ENCODE measurements around the gene PLK2.

PLK2 gene

DNA sequence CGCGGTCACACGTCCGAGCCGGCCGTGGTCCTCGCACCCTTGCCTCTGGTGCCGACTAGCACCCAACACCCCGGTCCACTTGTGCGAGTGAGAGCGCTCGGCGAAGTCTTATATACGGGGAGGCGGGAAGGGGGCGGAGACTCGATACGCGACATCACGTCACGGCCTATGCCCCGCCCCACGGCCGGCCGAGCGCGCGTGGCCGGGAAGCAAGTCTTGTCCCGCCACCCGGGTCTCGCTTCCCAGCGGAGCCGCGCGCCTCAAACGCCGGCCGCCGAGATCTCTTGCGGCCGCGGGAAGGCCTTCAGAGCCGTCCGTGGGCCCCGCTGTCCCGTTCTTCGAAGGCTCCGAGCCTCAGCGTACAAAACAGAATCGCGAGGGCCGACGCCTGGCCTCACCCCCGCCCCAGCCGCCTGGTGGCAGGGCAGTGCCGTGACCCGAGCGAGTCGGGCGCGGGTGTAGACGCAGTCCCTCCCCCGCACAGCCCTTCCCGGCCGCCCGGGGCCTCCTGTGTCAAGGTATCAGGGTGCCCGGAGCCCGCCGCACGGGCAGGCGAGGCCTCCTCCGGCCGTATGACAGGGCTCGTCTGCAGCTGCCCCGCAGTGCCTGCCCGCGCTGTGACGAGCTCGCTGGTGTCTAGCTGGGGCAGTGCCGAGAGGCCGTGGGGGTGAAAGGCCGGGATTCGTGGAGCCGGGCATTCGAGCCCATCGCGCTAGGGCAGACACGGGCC, at the start of gene PLK2:
TSS of gene PLK2 (minus strand) at position 85 of the 730 bp plus-strand sequence. CDS start 127 bp downstream, outside the sequence.
- H3K27ac ChIP-seq: peak within 1 kb of the TSS; percentile 85
- TF ChIP-seq, protein P1, sequence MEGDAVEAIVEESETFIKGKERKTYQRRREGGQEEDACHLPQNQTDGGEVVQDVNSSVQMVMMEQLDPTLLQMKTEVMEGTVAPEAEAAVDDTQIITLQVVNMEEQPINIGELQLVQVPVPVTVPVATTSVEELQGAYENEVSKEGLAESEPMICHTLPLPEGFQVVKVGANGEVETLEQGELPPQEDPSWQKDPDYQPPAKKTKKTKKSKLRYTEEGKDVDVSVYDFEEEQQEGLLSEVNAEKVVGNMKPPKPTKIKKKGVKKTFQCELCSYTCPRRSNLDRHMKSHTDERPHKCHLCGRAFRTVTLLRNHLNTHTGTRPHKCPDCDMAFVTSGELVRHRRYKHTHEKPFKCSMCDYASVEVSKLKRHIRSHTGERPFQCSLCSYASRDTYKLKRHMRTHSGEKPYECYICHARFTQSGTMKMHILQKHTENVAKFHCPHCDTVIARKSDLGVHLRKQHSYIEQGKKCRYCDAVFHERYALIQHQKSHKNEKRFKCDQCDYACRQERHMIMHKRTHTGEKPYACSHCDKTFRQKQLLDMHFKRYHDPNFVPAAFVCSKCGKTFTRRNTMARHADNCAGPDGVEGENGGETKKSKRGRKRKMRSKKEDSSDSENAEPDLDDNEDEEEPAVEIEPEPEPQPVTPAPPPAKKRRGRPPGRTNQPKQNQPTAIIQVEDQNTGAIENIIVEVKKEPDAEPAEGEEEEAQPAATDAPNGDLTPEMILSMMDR (IDR thresholded peaks at IDR 0.05): no peak; the same call in 1 of the 2 replicates
- TF ChIP-seq ZFX (IDR thresholded peaks at IDR 0.05; ENCODE audit: borderline replicate concordance): no peak

DNA sequence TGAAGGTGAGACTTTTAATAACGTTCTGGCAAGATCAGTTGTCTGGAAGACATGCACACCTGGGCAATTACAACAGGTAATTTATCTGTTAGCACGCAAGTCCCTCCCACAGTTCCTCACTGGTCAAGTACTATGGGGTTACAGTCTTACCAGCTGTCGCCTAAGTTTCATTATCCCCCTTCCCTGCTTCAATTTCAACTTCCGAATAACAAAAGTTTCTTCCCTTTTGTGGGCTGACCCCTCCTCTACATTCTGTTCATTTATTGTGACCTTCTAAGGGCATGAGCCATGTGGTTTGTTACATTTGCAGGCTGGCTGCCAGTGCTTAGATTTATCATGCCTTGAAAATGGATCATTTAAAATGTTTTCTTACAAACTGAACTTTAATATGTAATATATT, 47.8 kb upstream of the PLK2 start:
- no peak for TF ChIP-seq ZFX (IDR thresholded peaks at IDR 0.05; ENCODE audit: borderline replicate concordance)
- TF ChIP-seq, protein P1 (IDR thresholded peaks at IDR 0.05): no peak
- no peak overlapping the region for H3K27ac ChIP-seq

DNA sequence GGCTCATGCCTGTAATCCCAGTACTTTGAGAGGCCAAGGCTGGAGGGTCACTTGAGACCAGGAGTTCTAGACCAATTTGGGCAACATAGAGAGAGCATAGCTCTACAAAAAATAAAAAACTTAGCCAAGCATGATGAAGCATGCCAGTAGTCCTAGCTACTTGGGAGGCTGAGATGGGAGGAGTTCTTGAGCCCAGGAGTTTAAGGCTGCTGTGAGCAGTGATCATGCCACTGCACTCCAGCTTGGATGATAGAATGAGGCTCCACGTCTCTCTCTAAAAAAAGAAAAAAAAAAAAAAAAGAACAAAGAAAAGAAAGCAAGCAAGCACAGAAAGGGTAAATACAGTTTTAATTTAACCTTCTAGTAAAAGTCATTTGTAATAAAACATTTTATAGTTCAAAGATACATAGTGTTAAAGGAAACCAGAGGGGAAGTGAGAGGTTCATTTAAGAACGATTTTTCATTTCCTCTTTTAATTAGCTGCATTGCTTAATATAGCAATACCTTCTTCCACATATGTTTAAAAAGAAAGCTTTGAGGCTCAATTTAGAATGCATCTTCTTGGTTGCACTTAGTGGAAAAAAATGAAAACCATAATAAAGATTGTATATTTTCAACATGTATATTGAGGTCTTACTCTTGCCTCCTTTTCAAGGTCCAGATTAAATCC, 46.2 kb upstream of the PLK2 start:
- TF ChIP-seq, protein P1 (IDR thresholded peaks at IDR 0.05): no peak
- no peak for TF ChIP-seq ZFX (IDR thresholded peaks at IDR 0.05; ENCODE audit: borderline replicate concordance)
- H3K27ac ChIP-seq: no peak overlapping the region

DNA sequence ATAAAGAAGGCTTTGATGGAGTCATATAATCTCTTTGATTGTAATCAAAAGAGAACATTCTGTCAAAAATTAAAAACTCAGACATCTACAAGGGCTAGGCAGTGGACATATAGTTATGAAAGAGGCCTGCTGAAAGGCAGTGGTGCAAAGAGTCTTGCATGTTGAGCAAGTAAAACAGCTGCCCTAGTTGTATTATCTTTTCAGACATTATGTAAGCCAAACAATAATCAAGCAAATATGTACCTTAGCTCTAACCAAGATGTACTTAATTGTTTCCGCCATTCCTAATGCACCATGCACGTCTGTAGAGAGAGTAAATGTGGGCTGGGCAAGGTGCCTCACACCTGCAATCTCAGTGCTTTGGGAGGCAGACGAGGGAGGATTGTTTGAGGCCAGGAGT, 45.6 kb upstream of the PLK2 start:
- TF ChIP-seq, protein P1 (IDR thresholded peaks at IDR 0.05): no peak
- no peak for TF ChIP-seq ZFX (IDR thresholded peaks at IDR 0.05; ENCODE audit: borderline replicate concordance)

DNA sequence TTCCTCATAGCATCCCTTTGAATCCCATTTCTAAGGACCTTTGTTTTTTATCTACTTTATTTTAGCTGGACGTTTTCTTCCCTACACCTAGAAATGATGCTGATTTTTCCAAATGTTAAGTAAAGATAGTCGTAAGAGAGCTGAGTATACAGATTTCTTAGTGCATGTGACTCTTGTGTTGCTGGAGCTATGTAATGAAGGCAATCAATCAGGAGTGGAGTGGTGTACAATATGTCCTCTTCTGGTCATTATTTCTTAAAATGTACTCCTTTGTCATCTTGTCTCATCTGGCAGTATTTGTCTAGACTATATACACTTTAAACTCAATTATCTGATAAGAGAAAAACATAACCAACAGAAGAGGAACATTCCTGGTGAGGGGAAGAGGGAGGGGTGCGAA, 44.9 kb upstream of the PLK2 start:
- no peak for TF ChIP-seq ZFX (IDR thresholded peaks at IDR 0.05; ENCODE audit: borderline replicate concordance)
- TF ChIP-seq, protein P1 (IDR thresholded peaks at IDR 0.05): no peak
- H3K27ac ChIP-seq: no peak overlapping the region

More for the DNA sequence above, 45.6 kb upstream of the PLK2 start:
- H3K27ac ChIP-seq: no peak overlapping the region

DNA sequence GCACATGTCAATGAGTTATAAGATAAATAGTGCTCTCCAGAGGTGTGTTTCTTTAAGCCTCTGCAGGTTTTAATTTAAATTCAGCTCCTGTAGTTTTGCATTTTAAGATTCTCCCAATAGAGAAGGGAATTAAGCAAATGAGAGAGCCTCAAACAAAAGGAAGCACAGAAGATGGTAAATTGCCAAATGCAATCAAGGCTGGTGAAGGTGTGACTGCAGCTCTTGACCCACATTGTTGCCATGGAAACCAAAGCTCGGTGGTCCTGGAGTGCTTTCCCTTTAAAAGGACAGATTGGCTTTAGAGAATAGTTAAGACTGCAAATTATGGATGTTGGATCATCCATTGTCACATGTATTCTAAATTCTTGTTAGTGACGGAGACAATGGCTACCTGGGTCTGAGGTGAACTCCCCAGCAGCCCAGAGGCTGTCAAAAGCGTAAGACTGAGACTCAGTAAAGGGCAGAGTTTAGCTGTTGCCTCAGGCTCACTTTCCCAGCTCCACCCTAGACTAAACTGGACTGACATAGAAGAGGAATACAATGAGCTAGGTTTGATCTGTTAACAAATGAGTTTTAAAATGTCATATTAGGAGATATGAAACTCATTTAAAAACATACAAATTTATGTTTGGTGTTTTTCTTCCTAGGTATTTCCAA, 43.6 kb upstream of the PLK2 start:
- TF ChIP-seq ZFX (IDR thresholded peaks at IDR 0.05; ENCODE audit: borderline replicate concordance): no peak
- TF ChIP-seq, protein P1 (IDR thresholded peaks at IDR 0.05): no peak
- H3K27ac ChIP-seq: no peak overlapping the region
